ENCODE data around the gene ATP2A2. TPM values are rescaled to one million over a fixed set of nuclear protein-coding genes. Genes with fewer than 3 reads are reported as not detected.

Gene ATP2A2
- total RNA-seq (221 TPM), polyA plus RNA-seq (ENCODE audit: insufficient read depth, low read depth, low replicate concordance) (37.2 TPM)
- long read RNA-seq, donor 1, full-length matches to known transcripts: 7 of 23 reads
- long read RNA-seq, donor 1, partial matches to known transcripts: 16 of 23 reads
- long read RNA-seq, donor 1, other reads (novel, unspliced or antisense): 0 of 23 reads
- long read RNA-seq, donor 2, full-length matches to known transcripts: 5 of 5 reads
- long read RNA-seq, donor 2, partial matches to known transcripts: 0 of 5 reads
- long read RNA-seq, donor 2, other reads (novel, unspliced or antisense): 0 of 5 reads
- long read RNA-seq, donor 3, full-length matches to known transcripts: 5 of 21 reads
- long read RNA-seq, donor 3, partial matches to known transcripts: 16 of 21 reads
- long read RNA-seq, donor 3, other reads (novel, unspliced or antisense): 0 of 21 reads
- long read RNA-seq, donor 4, full-length matches to known transcripts: 2 of 8 reads
- long read RNA-seq, donor 4, partial matches to known transcripts: 6 of 8 reads
- long read RNA-seq, donor 4, other reads (novel, unspliced or antisense): 0 of 8 reads
- long read RNA-seq, donor 5: 0 reads
- long read RNA-seq, donor 6, full-length matches to known transcripts: 1 of 1 reads
- long read RNA-seq, donor 6, partial matches to known transcripts: 0 of 1 reads
- long read RNA-seq, donor 6, other reads (novel, unspliced or antisense): 0 of 1 reads
- long read RNA-seq, donor 7, partial matches to known transcripts: 10 of 30 reads
- long read RNA-seq, donor 7, other reads (novel, unspliced or antisense): 20 of 30 reads
- long read RNA-seq, donor 8, partial matches to known transcripts: 6 of 6 reads
- long read RNA-seq, donor 8, other reads (novel, unspliced or antisense): 0 of 6 reads
- long read RNA-seq, donor 9, full-length matches to known transcripts: 3 of 3 reads
- long read RNA-seq, donor 9, partial matches to known transcripts: 0 of 3 reads
- long read RNA-seq, donor 9, other reads (novel, unspliced or antisense): 0 of 3 reads
- long read RNA-seq, donor 10, full-length matches to known transcripts: 5 of 31 reads
- long read RNA-seq, donor 10, partial matches to known transcripts: 26 of 31 reads
- long read RNA-seq, donor 10, other reads (novel, unspliced or antisense): 0 of 31 reads

GRCh38 chr12:110280779-110281548 lies at the start of gene ATP2A2:
Gene ATP2A2 (plus strand): TSS chr12:110281247. CDS start chr12:110281790, 543 bp downstream.
- H3K9me3 ChIP-seq (ENCODE audit: control insufficient read depth in 2 of 3, insufficient read depth in 1 of 3, low read length in 3 of 3): no peaks in the 10 kb centered on the region
- peaks cover 6 to 14% (median 7%) of the 10 kb centered on the region in 3 donors for H3K4me1 ChIP-seq (ENCODE audit: control insufficient read depth in 2 of 3, insufficient read depth in 2 of 3, low read depth in 1 of 3, low read length in 3 of 3)
- FAIRE-seq (no peak), DNase-seq (peak; percentile 90 to 98 (median 94))
- H3K27ac ChIP-seq (ENCODE audit: low read depth in 2 of 2, low read length in 2 of 2): peak within 1 kb of the TSS; percentile 95 to 96
- H3K4me3 ChIP-seq (ENCODE audit: low read length in 3 of 3): peak within 1 kb of the TSS; percentile 86 to 93 (median 88)
- peaks cover 0 to 5% (median 2%) of the 10 kb centered on the region in 3 donors for H3K36me3 ChIP-seq (ENCODE audit: control insufficient read depth in 2 of 3, insufficient read depth in 3 of 3, low read length in 3 of 3)
- H3K9ac ChIP-seq (ENCODE audit: low read length in 3 of 3): peak within 1 kb of the TSS; percentile 75 to 92 (median 82)
- intact Hi-C loops (cut with DNase I): no loop called here
- no peaks in the 10 kb centered on the region for H3K27me3 ChIP-seq (ENCODE audit: control insufficient read depth, insufficient read depth, low read length)
- TF ChIP-seq, protein P1, sequence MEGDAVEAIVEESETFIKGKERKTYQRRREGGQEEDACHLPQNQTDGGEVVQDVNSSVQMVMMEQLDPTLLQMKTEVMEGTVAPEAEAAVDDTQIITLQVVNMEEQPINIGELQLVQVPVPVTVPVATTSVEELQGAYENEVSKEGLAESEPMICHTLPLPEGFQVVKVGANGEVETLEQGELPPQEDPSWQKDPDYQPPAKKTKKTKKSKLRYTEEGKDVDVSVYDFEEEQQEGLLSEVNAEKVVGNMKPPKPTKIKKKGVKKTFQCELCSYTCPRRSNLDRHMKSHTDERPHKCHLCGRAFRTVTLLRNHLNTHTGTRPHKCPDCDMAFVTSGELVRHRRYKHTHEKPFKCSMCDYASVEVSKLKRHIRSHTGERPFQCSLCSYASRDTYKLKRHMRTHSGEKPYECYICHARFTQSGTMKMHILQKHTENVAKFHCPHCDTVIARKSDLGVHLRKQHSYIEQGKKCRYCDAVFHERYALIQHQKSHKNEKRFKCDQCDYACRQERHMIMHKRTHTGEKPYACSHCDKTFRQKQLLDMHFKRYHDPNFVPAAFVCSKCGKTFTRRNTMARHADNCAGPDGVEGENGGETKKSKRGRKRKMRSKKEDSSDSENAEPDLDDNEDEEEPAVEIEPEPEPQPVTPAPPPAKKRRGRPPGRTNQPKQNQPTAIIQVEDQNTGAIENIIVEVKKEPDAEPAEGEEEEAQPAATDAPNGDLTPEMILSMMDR (IDR thresholded peaks at IDR 0.05; ENCODE audit: borderline replicate concordance, extremely low read depth, insufficient read depth): no peak

- Histone ChIP-seq H3K9me3 (ENCODE audit: control insufficient read depth in 2 of 3, insufficient read depth in 1 of 3, low read length in 3 of 3) (no peaks in the 10 kb centered on the region), H3K27me3 (ENCODE audit: control insufficient read depth, insufficient read depth, low read length) (no peaks in the 10 kb centered on the region), H3K4me3 (ENCODE audit: low read length in 3 of 3) (no peak overlapping the region), H3K27ac (ENCODE audit: low read depth in 2 of 2, low read length in 2 of 2) (no peak overlapping the region), H3K4me1 (ENCODE audit: control insufficient read depth in 2 of 3, insufficient read depth in 2 of 3, low read depth in 1 of 3, low read length in 3 of 3) (peaks cover 0 to 5% (median 2%) of the 10 kb centered on the region in 3 donors), H3K36me3 (ENCODE audit: control insufficient read depth in 2 of 3, insufficient read depth in 3 of 3, low read length in 3 of 3) (no peaks in the 10 kb centered on the region), H3K9ac (ENCODE audit: low read length in 3 of 3) (no peak overlapping the region)
- intact Hi-C loops (cut with DNase I): no loop called here
- FAIRE-seq: no peak
- TF ChIP-seq, protein P1 (IDR thresholded peaks at IDR 0.05; ENCODE audit: borderline replicate concordance, extremely low read depth, insufficient read depth): no peak
- DNase-seq: peak in 2 of 5 donors; percentile 41 to 58
Observed at GRCh38 chr12:110233212-110233903, 47.7 kb upstream of the ATP2A2 start.

GRCh38 chr12:110234331-110234751 lies 46.7 kb upstream of the ATP2A2 start:
- Histone ChIP-seq H3K9ac (ENCODE audit: low read length in 3 of 3) (no peak overlapping the region), H3K27ac (ENCODE audit: low read depth in 2 of 2, low read length in 2 of 2) (no peak overlapping the region), H3K27me3 (ENCODE audit: control insufficient read depth, insufficient read depth, low read length) (no peaks in the 10 kb centered on the region), H3K36me3 (ENCODE audit: control insufficient read depth in 2 of 3, insufficient read depth in 3 of 3, low read length in 3 of 3) (no peaks in the 10 kb centered on the region), H3K9me3 (ENCODE audit: control insufficient read depth in 2 of 3, insufficient read depth in 1 of 3, low read length in 3 of 3) (no peaks in the 10 kb centered on the region), H3K4me1 (ENCODE audit: control insufficient read depth in 2 of 3, insufficient read depth in 2 of 3, low read depth in 1 of 3, low read length in 3 of 3) (peaks cover 0 to 5% (median 2%) of the 10 kb centered on the region in 3 donors), H3K4me3 (ENCODE audit: low read length in 3 of 3) (no peak overlapping the region)
- intact Hi-C loops (cut with DNase I): no loop called here
- FAIRE-seq (no peak), DNase-seq (no peak)
- TF ChIP-seq, protein P1 (IDR thresholded peaks at IDR 0.05; ENCODE audit: borderline replicate concordance, extremely low read depth, insufficient read depth): no peak
